ENCODE measurements around the gene KIF2C.
"Not testable (repeated sequence)": the region's sequence is repeated elsewhere in the genome, so short reads cannot be mapped to it uniquely, and the experiment has no call there.

The KIF2C gene

GRCh38 chr1:44739307-44740178, at the start of gene KIF2C:
Gene KIF2C, plus strand, starts transcription at chr1:44739837. Its CDS starts 96 bp downstream, at chr1:44739933.
- DNase-seq: peak; percentile 98

GRCh38 chr1:44693159-44693558, 46.5 kb upstream of the KIF2C start:
- no peak for DNase-seq

GRCh38 chr1:44693900-44694299, 45.7 kb upstream of the KIF2C start:
- DNase-seq: no peak

GRCh38 chr1:44694863-44695478, 44.7 kb upstream of the KIF2C start:
- DNase-seq: no peak

GRCh38 chr1:44695671-44696070, 44.0 kb upstream of the KIF2C start:
- no peak for DNase-seq

GRCh38 chr1:44696101-44696500, 43.5 kb upstream of the KIF2C start:
- DNase-seq: no peak

GRCh38 chr1:44696789-44697345, 42.8 kb upstream of the KIF2C start:
- peak; percentile 59 for DNase-seq

GRCh38 chr1:44698138-44698537, 41.5 kb upstream of the KIF2C start:
- DNase-seq: no peak

GRCh38 chr1:44699375-44699774, 40.3 kb upstream of the KIF2C start:
- not testable (repeated sequence) for DNase-seq

GRCh38 chr1:44700573-44700972, 39.1 kb upstream of the KIF2C start:
- no peak for DNase-seq

GRCh38 chr1:44701141-44701573, 38.5 kb upstream of the KIF2C start:
- DNase-seq: no peak

- DNase-seq: no peak
These were observed 34.2 kb upstream of the KIF2C start for GRCh38 chr1:44705470-44705869.

GRCh38 chr1:44705938-44706337, 33.7 kb upstream of the KIF2C start:
- no peak for DNase-seq

GRCh38 chr1:44707112-44707881, 32.3 kb upstream of the KIF2C start:
- DNase-seq: no peak

GRCh38 chr1:44707959-44708831, 31.4 kb upstream of the KIF2C start:
- peak; percentile 64 for DNase-seq

- DNase-seq: no peak
These were observed 26.3 kb upstream of the KIF2C start for GRCh38 chr1:44713321-44713781.

- no peak for DNase-seq
These were observed 25.1 kb upstream of the KIF2C start for GRCh38 chr1:44714532-44714931.

- DNase-seq: peak; percentile 83
These were observed 24.6 kb upstream of the KIF2C start for GRCh38 chr1:44714944-44715571.

- no peak for DNase-seq
These were observed 22.5 kb upstream of the KIF2C start for GRCh38 chr1:44717156-44717555.

- no peak for DNase-seq
These were observed 22.0 kb upstream of the KIF2C start for GRCh38 chr1:44717653-44718052.

- DNase-seq: no peak
These were observed 21.5 kb upstream of the KIF2C start for GRCh38 chr1:44718091-44718490.

- no peak for DNase-seq
These were observed 20.3 kb upstream of the KIF2C start for GRCh38 chr1:44719318-44719717.

Measured in activated CD4-positive, alpha-beta T cell treated with anti-CD3 and anti-CD28 coated beads, Interleukin-2, Interleukin-6, amounts not matched to agents 100 ng/mL and 50 ng/mL, durations not matched to agents 16 hours and 8 hours (primary cell).